Karpas-422 (cell line): Measurements from ENCODE around the gene TRIM74. TPM values are rescaled to one million over a fixed set of nuclear protein-coding genes. Genes with fewer than 3 reads are reported as not detected.
"Not testable (repeated sequence)": the region's sequence is repeated elsewhere in the genome, so short reads cannot be mapped to it uniquely, and the experiment has no call there.

Experiments
- DNase-seq: peaks from one replicate; pipeline ENCODE4 v3.0.0-alpha.2; 2015
- H2AFZ ChIP-seq: fragments of 200-600 bp; sonication (generic); 2 replicates; pipeline ENCODE4 v1.6.1; 2014; ENCODE audit warnings: antibody characterized with exemption, low read length, mixed read lengths
- H3K27ac ChIP-seq: fragments of 200-600 bp; sonication (generic); 2 replicates; pipeline ENCODE4 v1.5.1; 2014; ENCODE audit warnings: mild to moderate bottlenecking, low read length, moderate library complexity
- H3K27me3 ChIP-seq: fragments of 200-600 bp; sonication (generic); 2 replicates; pipeline ENCODE4 v1.6.1; 2014; ENCODE audit warnings: low read length, mixed read lengths
- H3K36me3 ChIP-seq: fragments of 200-600 bp; sonication (generic); 2 replicates; pipeline ENCODE4 v1.6.1; 2014; ENCODE audit warnings: low read length, mixed read lengths; ENCODE audit not compliant: insufficient read depth
- H3K4me1 ChIP-seq: fragments of 200-600 bp; sonication (generic); 2 replicates; pipeline ENCODE4 v1.6.1; 2014; ENCODE audit warnings: mild to moderate bottlenecking, low read length, mixed read lengths
- H3K4me2 ChIP-seq: fragments of 200-600 bp; sonication (generic); 2 replicates; pipeline ENCODE4 v1.6.1; 2014; ENCODE audit warnings: low read length, low read depth, mild to moderate bottlenecking; ENCODE audit not compliant: poor library complexity, severe bottlenecking
- H3K4me3 ChIP-seq: fragments of 200-600 bp; sonication (generic); 2 replicates; pipeline ENCODE4 v1.5.1; 2014; ENCODE audit warnings: mild to moderate bottlenecking, antibody characterized with exemption, low read length, mixed read lengths
- H3K79me2 ChIP-seq: fragments of 200-600 bp; sonication (generic); 2 replicates; pipeline ENCODE4 v1.6.1; 2014; ENCODE audit warnings: mild to moderate bottlenecking, low read length, mixed read lengths
- H3K9ac ChIP-seq: fragments of 200-600 bp; sonication (generic); 2 replicates; pipeline ENCODE4 v1.6.0; 2014; ENCODE audit warnings: low read length
- H3K9me2 ChIP-seq: fragments of 200-600 bp; sonication (generic), shearing (Covaris generic); replicated peaks from 2 replicates; pipeline ENCODE4 v1.6.0; 2014; ENCODE audit warnings: mild to moderate bottlenecking, low read length, moderate library complexity; ENCODE audit not compliant: insufficient read depth
- H3K9me3 ChIP-seq: fragments of 300-700, 200-600 bp; sonication (generic); 2 replicates; pipeline ENCODE4 v1.6.1; 2014; ENCODE audit warnings: low read length, mixed read lengths
- H4K20me1 ChIP-seq: fragments of 200-600 bp; sonication (generic); 2 replicates; pipeline ENCODE4 v1.6.1; 2014; ENCODE audit warnings: mild to moderate bottlenecking, antibody characterized with exemption, low read length, low read depth; ENCODE audit not compliant: insufficient read depth
- small RNA-seq: library from RNA; depleted of rRNA; stranded (forward); fragments of <200 nt; gene quantifications from one replicate; pipeline ENCODE3, GENCODE V24; 2014
- total RNA-seq: library from RNA; depleted of rRNA; stranded (reverse); fragments of >200 nt; shearing (Covaris generic); gene quantifications from 2 replicates; pipeline ENCODE4 v1.2.3, GENCODE V29; 2014; ENCODE audit warnings: low replicate concordance; rRNA removed

TRIM74 gene
- total RNA-seq, 1 experiment from 2014 or later = not detected

DNA sequence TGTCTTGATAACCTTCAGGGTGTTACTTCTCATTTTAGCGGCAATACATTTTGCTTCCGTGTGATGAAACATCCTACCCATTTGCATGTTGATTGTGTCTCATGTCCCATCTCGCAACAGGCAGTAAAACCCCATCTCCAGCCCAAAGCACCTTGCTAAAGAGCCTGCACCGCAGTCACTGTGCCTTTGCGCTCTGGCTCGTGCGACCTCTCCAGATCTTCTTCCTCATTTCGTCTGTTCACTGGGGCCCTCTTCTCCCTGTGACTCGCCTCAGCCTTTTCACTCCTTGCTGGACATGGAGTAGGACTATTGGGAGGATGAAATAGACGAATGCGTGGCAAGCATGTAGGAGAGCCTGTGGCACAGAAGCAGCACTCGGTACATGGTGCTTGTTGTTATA is 57.9 kb downstream of the TRIM74 start:
- not testable (repeated sequence) for H3K9me3 ChIP-seq, DNase-seq, H2AFZ ChIP-seq, H3K36me3 ChIP-seq, H3K4me2 ChIP-seq, H3K4me3 ChIP-seq, H4K20me1 ChIP-seq, H3K9ac ChIP-seq, H3K9me2 ChIP-seq, H3K27ac ChIP-seq, H3K27me3 ChIP-seq, H3K4me1 ChIP-seq
- peaks cover 57% of the 10 kb centered on the region for H3K79me2 ChIP-seq

Small RNA genes within 50 kb of the gene (small RNA-seq; reads per million reads assigned to genes)
- gene RF00019 = not detected

Other genes with a start within 250 kb of the TRIM74 start
- gene TYW1B, start 141.3 kb downstream of the TRIM74 start, total RNA-seq = 4.0 and 5.6 TPM in 2 replicates
- gene POM121, start 44.4 kb downstream of the TRIM74 start, total RNA-seq = 18.2 and 23.0 TPM in 2 replicates
- gene SPDYE8, start 60.3 kb upstream of the TRIM74 start, total RNA-seq = not detected in 2 replicates
- not detected in 2 replicates for gene SPDYE11, start 88.4 kb upstream of the TRIM74 start, total RNA-seq
- gene SPDYE9, start 116.6 kb upstream of the TRIM74 start, total RNA-seq = not detected in 2 replicates